K562 treated with DMSO at 1 percent for 4 hours (cell line): ENCODE measurements around the gene ARL8A. TPM values are rescaled to one million over a fixed set of nuclear protein-coding genes. Genes with fewer than 3 reads are reported as not detected.

ENCODE experiments used
- total RNA-seq: library from RNA; unstranded; fragments of 300-600 nt; gene quantifications from 2 replicates; pipeline ENCODE4 v1.2.3, GENCODE V29; 2022; ENCODE audit not compliant: insufficient read depth

The ARL8A gene
- total RNA-seq: 15.3 and 29.2 TPM in 2 replicates

GRCh38 chr1:202144402-202145067 lies at the start of gene ARL8A:
TSS of gene ARL8A (minus strand) at chr1:202144737. CDS start at chr1:202144572, 165 bp downstream.

GRCh38 chr1:202193614-202194327 lies 49.2 kb upstream of the ARL8A start, which contains the start of gene LGR6:
TSS of gene LGR6 (plus strand) at chr1:202193799. CDS start at chr1:202193990, 191 bp downstream.

GRCh38 chr1:202160377-202160940 lies 15.9 kb upstream of the ARL8A start, which contains the start of gene PTPN7:
TSS of gene PTPN7 (minus strand) at chr1:202160602. CDS start at chr1:202159402, 1,200 bp downstream.

GRCh38 chr1:202122639-202123335 lies 21.8 kb downstream of the ARL8A start, which contains the start of gene GPR37L1:
TSS of gene GPR37L1 (plus strand) at chr1:202122917. CDS start at chr1:202122964, 47 bp downstream.

Other genes with a start within 250 kb of the ARL8A start
- gene LMOD1, start 198.2 kb downstream of the ARL8A start, total RNA-seq: 1.6 and 1.8 TPM in 2 replicates
- 96.3 and 101 TPM in 2 replicates for gene TIMM17A, start 189.2 kb downstream of the ARL8A start, total RNA-seq
- gene RNPEP, start 162.1 kb downstream of the ARL8A start, total RNA-seq: 131 and 135 TPM in 2 replicates
- 1.5 and 2.6 TPM in 2 replicates for gene ELF3, start 134.2 kb downstream of the ARL8A start, total RNA-seq
- gene GPR37L1, start 21.8 kb downstream of the ARL8A start, total RNA-seq: not detected in 2 replicates
- gene PTPN7, start 15.9 kb upstream of the ARL8A start, total RNA-seq: 41.2 and 56.6 TPM in 2 replicates
- gene LGR6, start 49.1 kb upstream of the ARL8A start, total RNA-seq: 0.31 TPM in 1 of 2 replicates, not detected in the other
- 137 and 145 TPM in 2 replicates for gene UBE2T, start 197.2 kb upstream of the ARL8A start, total RNA-seq
- gene PPP1R12B, start 204.0 kb upstream of the ARL8A start, total RNA-seq: 1.8 and 2.9 TPM in 2 replicates